Spleen (tissue), 13 donors: ENCODE data around the gene MYO18B. TPM values are rescaled to one million over a fixed set of nuclear protein-coding genes. Genes with fewer than 3 reads are reported as not detected.

ENCODE experiments used
- DNase-seq: peaks from one replicate; pipeline ENCODE4 v3.0.0-alpha.2; 2020
- H3K27ac ChIP-seq, 8 donors: fragments of 200-600 bp; sonication (generic) in 7 of 8; 1 replicate in 4 of 8; 2 replicates in 4 of 8; pipeline versions ENCODE4 v1.5.0 to v1.8.0; 2016 to 2021; ENCODE audit warnings: inconsistent platforms in 4 of 8, mild to moderate bottlenecking in 4 of 8, moderate library complexity in 1 of 8
- H3K27me3 ChIP-seq, 7 donors: fragments of 200-600 bp; sonication (generic) in 6 of 7; replicated peaks in 1 of 7; 1 replicate in 4 of 7; 2 replicates in 3 of 7; pipeline versions ENCODE4 v1.5.0 to v1.8.0; 2016 to 2021; ENCODE audit warnings: inconsistent platforms in 3 of 7, mild to moderate bottlenecking in 1 of 7
- H3K36me3 ChIP-seq, 6 donors: fragments of 200-600 bp; sonication (generic) in 5 of 6; 1 replicate in 4 of 6; 2 replicates in 2 of 6; pipeline versions ENCODE4 v1.5.0 to v1.8.0; 2016 to 2021; ENCODE audit warnings: inconsistent platforms in 2 of 6
- H3K4me1 ChIP-seq, 6 donors: fragments of 200-600 bp; sonication (generic) in 5 of 6; 1 replicate in 3 of 6; 2 replicates in 3 of 6; pipeline versions ENCODE4 v1.5.0 to v1.8.0; 2016 to 2021; ENCODE audit warnings: inconsistent platforms in 3 of 6
- H3K4me3 ChIP-seq, 8 donors: fragments of 200-600 bp; sonication (generic) in 7 of 8; 1 replicate in 4 of 8; 2 replicates in 4 of 8; pipeline versions ENCODE4 v1.5.0 to v1.8.0; 2016 to 2021; ENCODE audit warnings: inconsistent platforms in 4 of 8, mild to moderate bottlenecking in 4 of 8, moderate library complexity in 2 of 8
- H3K9me3 ChIP-seq, 8 donors: fragments of 200-600 bp; sonication (generic) in 7 of 8; 1 replicate in 4 of 8; 2 replicates in 4 of 8; pipeline versions ENCODE4 v1.5.0 to v1.8.0; 2016 to 2021; ENCODE audit warnings: inconsistent platforms in 4 of 8
- CTCF ChIP-seq, 11 experiments: fragments of 200-600 bp in 7 of 11; fragments of 450-650 bp in 4 of 11; sonication (generic) in 4 of 11; IDR thresholded peaks in 8 of 11; conservative IDR thresholded peaks in 3 of 11; 1 replicate in 7 of 11; 2 replicates in 4 of 11; pipeline versions ENCODE4 v1.4.0 to v1.8.0; 2016 to 2021; ENCODE audit warnings: antibody characterized with exemption in 11 of 11, inconsistent platforms in 4 of 11, mild to moderate bottlenecking in 1 of 11
- POLR2A ChIP-seq, 3 donors: fragments of 450-650 bp; IDR thresholded peaks; one replicate each; pipeline ENCODE4 v1.5.1; 2017; ENCODE audit warnings: antibody characterized with exemption in 3 of 3, mild to moderate bottlenecking in 1 of 3
- POLR2AphosphoS5 ChIP-seq, 3 donors: sonication (generic); formaldehyde crosslinking; IDR thresholded peaks; one replicate each; pipeline ENCODE4 v1.5.1; 2017; ENCODE audit warnings: antibody characterized with exemption in 3 of 3
- WGBS, 5 donors: extraction: QIAGEN DNeasy Blood & Tissue Kit in 3 of 5; methylation state at CpG; one replicate each; pipeline versions ENCODE4 v1.1.5 to v1.1.7; 2013 to 2018; 5-methylcytosine and 5-hydroxymethylcytosine counted together
- intact Hi-C: fragments of 100-400 bp; cut with DNase I; formaldehyde crosslinking; loops from one replicate; pipeline ENCODE4 v1.15.0; 2023; ENCODE audit warnings: low total_unique reads
- long read RNA-seq, 2 donors: transcript quantifications; one replicate each; lab custom pipeline, GENCODE V29; 2026
- polyA plus RNA-seq, 3 donors: library from polyadenylated mRNA; stranded (reverse); fragments of 200-250 nt; gene quantifications; one replicate each; pipeline ENCODE4 v1.2.1, GENCODE V29; 2013
- total RNA-seq, 7 donors: library from RNA; depleted of rRNA in 3 of 7; stranded (reverse); fragments of >200 nt in 3 of 7; fragmentation: NEBNext Ultra II Directional in 4 of 7; extraction: Animal tissue kit (Norgen Biotek cat#: 25700) in 4 of 7; gene quantifications; one replicate each; pipeline versions ENCODE4 v1.1.0 to v1.2.1, GENCODE V29; 2016 to 2021
- donor health status: healthy with polysubstance abuse.
- donor health status: DM: no; HTN: no; CAD: no; lungs with moderate emphysema.
- donor health status: DM: no; HTN: no; CAD: no.
- donor health status: Bipolar disorder and iron deficiency.
- donor health status: healthy.
- donor health status: DM: no; HTN: no; CAD: no.
- donor health status: DM: yes; HTN: yes; CAD: no.

Gene MYO18B
- under 1 TPM; 0.05 to 0.79 (median 0.16) TPM for total RNA-seq
- under 1 TPM; under 0.01 to 0.13 (median 0.03) TPM for polyA plus RNA-seq
- long read RNA-seq, donor 1, result 0 reads
- long read RNA-seq, donor 2, result 0 reads

- no peaks in the 10 kb centered on the region for H3K36me3 ChIP-seq
- H3K27ac ChIP-seq, result peak within 1 kb of the TSS in 1 of 8 donors; percentile 21
- peaks cover 0 to 21% (median 0%) of the 10 kb centered on the region in 7 donors for H3K27me3 ChIP-seq
- DNase-seq, result no peak
- TF ChIP-seq CTCF (IDR thresholded peaks at IDR 0.05 in 8 of 11, conservative IDR thresholded peaks at IDR 0.05 in 3 of 11) (no peak), POLR2AphosphoS5 (IDR thresholded peaks at IDR 0.05) (no peak), POLR2A (IDR thresholded peaks at IDR 0.05) (no peak)
- WGBS, 5 donors, result 90 to 92% (median 90%) methylated on average over 36 of the region's 36 CpGs
- H3K4me3 ChIP-seq, result no peak within 1 kb of the TSS
- H3K4me1 ChIP-seq, result peaks cover 0 to 5% (median 0%) of the 10 kb centered on the region in 6 donors
- intact Hi-C loops, result no loop called here
- H3K9me3 ChIP-seq, result no peaks in the 10 kb centered on the region
Observed at GRCh38 chr22:25741692-25742626, at the start of gene MYO18B. MYO18B (plus strand) TSS chr22:25742188; CDS start chr22:25761093, 18,905 bp downstream.

- H3K9me3 ChIP-seq, result no peaks in the 10 kb centered on the region
- intact Hi-C loops, result no loop called here
- no peak for TF ChIP-seq POLR2AphosphoS5 (IDR thresholded peaks at IDR 0.05)
- TF ChIP-seq CTCF (IDR thresholded peaks at IDR 0.05 in 8 of 11, conservative IDR thresholded peaks at IDR 0.05 in 3 of 11), result no peak
- no peak for TF ChIP-seq POLR2A (IDR thresholded peaks at IDR 0.05)
- peaks cover 0 to 2% (median 0%) of the 10 kb centered on the region in 6 donors for H3K4me1 ChIP-seq
- peaks cover 0 to 100% (median 31%) of the 10 kb centered on the region in 6 donors for H3K36me3 ChIP-seq
- peak overlapping the region in 4 of 8 donors; percentile 8 to 37 (median 22) for H3K27ac ChIP-seq
- DNase-seq, result no peak
- no peak overlapping the region for H3K4me3 ChIP-seq
- H3K27me3 ChIP-seq, result no peaks in the 10 kb centered on the region
- 83 to 93% (median 86%) methylated on average over 14 to 15 of the region's 15 CpGs for WGBS, 5 donors
Observed at GRCh38 chr22:25692397-25693267, 49.4 kb upstream of the MYO18B start.

- DNase-seq, result no peak
- Histone ChIP-seq H3K36me3 (peaks cover 0 to 100% (median 30%) of the 10 kb centered on the region in 6 donors), H3K27ac (peak overlapping the region in 3 of 8 donors; percentile 14 to 37 (median 29)), H3K27me3 (no peaks in the 10 kb centered on the region), H3K9me3 (no peaks in the 10 kb centered on the region), H3K4me1 (peaks cover 0 to 2% (median 0%) of the 10 kb centered on the region in 6 donors), H3K4me3 (no peak overlapping the region)
- TF ChIP-seq POLR2AphosphoS5 (IDR thresholded peaks at IDR 0.05) (no peak), CTCF (IDR thresholded peaks at IDR 0.05 in 8 of 11, conservative IDR thresholded peaks at IDR 0.05 in 3 of 11) (no peak), POLR2A (IDR thresholded peaks at IDR 0.05) (no peak)
- intact Hi-C loops, result no loop called here
- WGBS, 5 donors, result 83 to 93% (median 90%) methylated on average over 4 of the region's 4 CpGs
Observed at GRCh38 chr22:25693268-25693565, 48.8 kb upstream of the MYO18B start.
